Right ventricle myocardium superior (tissue), 1 donor: Measurements from ENCODE around the gene FGD2. TPM values are rescaled to one million over a fixed set of nuclear protein-coding genes. Genes with fewer than 3 reads are reported as not detected.

Source experiments
- ATAC-seq: fragments of 200-7000 bp; cut with Tn5 transposase; one replicate; pipeline ENCODE4 v1.9.1; 2020; ENCODE audit warnings: mild to moderate bottlenecking; ENCODE audit not compliant: poor library complexity
- DNase-seq: peaks from one replicate; pipeline ENCODE4 v3.0.0-alpha.2; 2020
- intact Hi-C: fragments of 100-400 bp; cut with DNase I; formaldehyde crosslinking; loops from one replicate; pipeline ENCODE4 v1.11.2; 2022
- total RNA-seq: library from RNA; stranded (reverse); fragmentation: NEBNext Ultra II Directional; extraction: Animal tissue kit (Norgen Biotek cat#: 25700); gene quantifications from one replicate; pipeline ENCODE4 v1.2.1, GENCODE V29; 2021
- donor health status: DM: no; HTN: yes; CAD: no; lungs with severe emphysema.

The FGD2 gene
- total RNA-seq, 1 donor from 2014 or later, result 5.7 TPM

- intact Hi-C loops, result no loop called here
- ATAC-seq, result no peak
Observed at GRCh38 chr6:37010402-37010892, 5.0 kb downstream of the FGD2 start.

GRCh38 chr6:37011656-37012378 is 6.4 kb downstream of the FGD2 start:
- DNase-seq (no peak), ATAC-seq (no peak)
- intact Hi-C loops, result no loop called here

More at GRCh38 chr6:37010402-37010892, 5.0 kb downstream of the FGD2 start:
- no peak for DNase-seq

DNA sequence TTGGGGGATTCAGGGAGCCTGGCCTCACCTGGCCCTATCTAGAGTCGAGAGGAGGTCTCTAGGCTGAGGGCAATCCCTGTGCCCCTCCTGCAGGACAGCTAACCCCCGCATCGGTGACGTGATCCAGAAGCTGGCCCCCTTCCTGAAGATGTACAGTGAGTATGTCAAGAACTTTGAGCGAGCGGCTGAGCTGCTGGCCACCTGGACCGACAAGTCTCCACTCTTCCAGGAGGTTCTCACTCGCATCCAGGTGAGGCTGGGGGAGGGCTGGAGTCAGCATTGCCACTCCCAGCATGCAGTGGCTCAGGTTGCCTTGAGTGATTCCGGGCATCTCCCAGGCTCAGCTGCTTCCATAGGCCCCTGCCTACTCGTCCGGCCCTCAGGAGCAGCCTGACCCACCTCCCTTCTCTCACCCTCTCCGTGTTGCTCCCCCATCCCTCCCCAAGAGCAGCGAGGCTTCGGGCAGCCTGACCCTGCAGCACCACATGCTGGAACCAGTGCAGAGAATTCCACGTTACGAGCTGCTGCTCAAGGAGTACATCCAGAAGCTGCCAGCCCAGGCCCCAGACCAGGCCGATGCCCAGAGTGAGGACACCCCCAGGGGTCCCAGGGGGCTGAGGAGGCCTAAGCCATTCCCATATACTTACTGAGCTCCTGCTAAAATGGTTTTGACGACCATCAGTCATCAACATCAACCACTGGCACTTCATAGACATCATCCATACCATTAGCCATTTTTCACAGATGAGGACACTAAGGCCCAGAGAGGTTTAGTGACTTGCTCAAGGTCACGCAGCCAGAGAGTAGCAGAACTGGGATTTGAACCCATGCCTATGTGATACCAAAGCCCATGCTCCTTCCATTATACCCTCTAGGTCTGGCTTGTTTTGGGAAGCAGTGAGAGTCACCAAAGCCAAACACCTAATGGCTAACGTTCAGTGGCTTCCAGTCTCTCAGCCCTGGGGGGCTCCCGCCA is 8.3 kb downstream of the FGD2 start:
- DNase-seq, result no peak
- ATAC-seq, result no peak
- intact Hi-C loops, result no loop called here

DNA sequence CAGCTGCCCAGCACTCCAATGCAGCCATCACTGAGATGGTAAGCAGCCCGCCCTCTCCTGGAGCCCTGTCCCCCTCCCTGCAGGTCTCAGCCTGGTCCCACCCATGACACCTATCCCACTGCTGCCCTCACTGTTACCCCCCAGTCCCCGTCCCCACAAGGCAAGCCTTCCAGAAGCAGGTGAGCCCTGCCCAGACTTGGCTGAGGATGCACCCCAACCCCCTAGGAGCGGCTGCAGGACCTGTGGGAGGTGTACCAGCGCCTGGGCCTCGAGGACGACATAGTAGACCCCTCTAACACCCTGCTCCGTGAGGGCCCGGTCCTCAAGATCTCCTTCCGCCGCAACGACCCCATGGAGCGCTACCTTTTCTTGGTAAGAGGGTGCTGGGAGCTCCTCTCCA is 9.2 kb downstream of the FGD2 start:
- ATAC-seq, result no peak
- intact Hi-C loops, result loop anchor here (5.0 kb wide), 1 partner anchor 247 kb away; no protein-coding TSS in a partner anchor
- DNase-seq, result no peak

GRCh38 chr6:37015532-37015931 is 10.1 kb downstream of the FGD2 start:
- DNase-seq (no peak), ATAC-seq (no peak)
- intact Hi-C loops, result loop anchor here (5.0 kb wide), 1 partner anchor 248 kb away; no protein-coding TSS in a partner anchor

DNA sequence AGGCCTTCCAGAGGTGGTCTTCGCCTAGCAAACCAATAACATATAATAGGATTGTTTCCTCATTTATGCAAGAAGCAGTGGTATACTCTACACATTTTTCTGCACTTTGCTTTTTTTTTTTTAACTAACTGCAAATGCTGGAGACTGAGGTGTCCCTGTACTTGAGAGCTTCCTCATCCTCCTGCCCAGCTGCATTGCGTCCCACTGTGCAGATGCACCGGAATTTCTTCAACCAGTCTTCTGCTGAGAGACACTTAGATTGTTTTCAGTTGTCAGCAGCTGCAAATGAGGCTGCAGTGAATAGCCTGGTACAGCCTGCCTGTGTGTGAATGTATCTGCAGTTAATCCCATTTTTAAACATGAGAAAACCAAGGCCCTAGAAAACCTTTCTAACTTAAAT is 11.5 kb downstream of the FGD2 start:
- no peak for ATAC-seq
- DNase-seq, result no peak
- intact Hi-C loops, result loop anchor here (5.0 kb wide), 1 partner anchor 250 kb away; no protein-coding TSS in a partner anchor

GRCh38 chr6:37017606-37018197 is 12.2 kb downstream of the FGD2 start:
- intact Hi-C loops, result loop anchor here (2.0 to 5.0 kb wide), 2 partner anchors 191 to 250 kb away; no protein-coding TSS in a partner anchor
- peak; percentile 2 for ATAC-seq
- DNase-seq, result no peak

GRCh38 chr6:37018198-37019064 is 13.0 kb downstream of the FGD2 start:
- ATAC-seq (peak; percentile 97), DNase-seq (peak; percentile 94)
- intact Hi-C loops, result loop anchor here (2.0 to 5.0 kb wide), 2 partner anchors 190 to 251 kb away; no protein-coding TSS in a partner anchor

DNA sequence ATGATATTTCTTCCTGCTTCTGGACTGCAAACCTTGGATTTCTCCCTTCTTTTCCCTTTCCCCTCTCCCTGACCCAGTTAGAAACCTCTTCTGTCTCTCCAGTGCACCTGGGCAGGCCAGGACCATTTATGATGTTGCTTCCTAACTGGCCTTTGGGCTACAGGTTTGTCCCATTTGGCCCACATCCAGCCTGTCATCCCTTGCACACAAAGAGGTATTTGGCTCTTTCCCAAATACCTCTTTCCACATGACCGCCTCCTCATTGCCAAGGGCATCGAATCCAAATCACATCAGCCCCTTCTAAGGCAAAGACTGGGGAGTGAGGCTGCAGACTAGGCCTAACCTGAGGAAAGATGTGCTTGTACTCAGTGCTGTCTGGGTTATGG is 13.6 kb downstream of the FGD2 start:
- DNase-seq, result no peak
- intact Hi-C loops, result loop anchor here (2.0 to 5.0 kb wide), 2 partner anchors 190 to 252 kb away; no protein-coding TSS in a partner anchor
- ATAC-seq, result peak; percentile 6

GRCh38 chr6:37020381-37020780 is 14.9 kb downstream of the FGD2 start:
- no peak for DNase-seq
- intact Hi-C loops, result no loop called here
- no peak for ATAC-seq

DNA sequence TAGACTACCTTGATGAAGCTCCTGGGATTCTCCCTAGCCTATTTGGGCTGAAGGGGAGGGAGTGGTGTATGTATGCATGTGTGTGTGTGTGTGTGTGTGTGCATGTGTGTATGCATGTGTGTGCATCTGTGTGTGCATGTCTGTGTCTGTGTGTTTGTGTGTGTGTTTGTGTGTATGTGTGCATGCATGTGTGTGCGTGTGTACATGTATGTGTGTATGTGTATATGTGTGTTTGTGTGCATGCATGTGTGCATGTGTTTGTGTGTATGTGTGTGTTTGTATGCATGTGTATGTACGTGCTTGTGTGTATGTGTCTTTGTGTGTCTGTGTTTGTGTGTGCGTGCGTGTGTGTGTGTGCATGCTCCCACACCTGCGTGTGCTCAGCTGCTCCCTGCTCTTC is 15.4 kb downstream of the FGD2 start:
- intact Hi-C loops, result no loop called here
- ATAC-seq, result no peak
- no peak for DNase-seq

DNA sequence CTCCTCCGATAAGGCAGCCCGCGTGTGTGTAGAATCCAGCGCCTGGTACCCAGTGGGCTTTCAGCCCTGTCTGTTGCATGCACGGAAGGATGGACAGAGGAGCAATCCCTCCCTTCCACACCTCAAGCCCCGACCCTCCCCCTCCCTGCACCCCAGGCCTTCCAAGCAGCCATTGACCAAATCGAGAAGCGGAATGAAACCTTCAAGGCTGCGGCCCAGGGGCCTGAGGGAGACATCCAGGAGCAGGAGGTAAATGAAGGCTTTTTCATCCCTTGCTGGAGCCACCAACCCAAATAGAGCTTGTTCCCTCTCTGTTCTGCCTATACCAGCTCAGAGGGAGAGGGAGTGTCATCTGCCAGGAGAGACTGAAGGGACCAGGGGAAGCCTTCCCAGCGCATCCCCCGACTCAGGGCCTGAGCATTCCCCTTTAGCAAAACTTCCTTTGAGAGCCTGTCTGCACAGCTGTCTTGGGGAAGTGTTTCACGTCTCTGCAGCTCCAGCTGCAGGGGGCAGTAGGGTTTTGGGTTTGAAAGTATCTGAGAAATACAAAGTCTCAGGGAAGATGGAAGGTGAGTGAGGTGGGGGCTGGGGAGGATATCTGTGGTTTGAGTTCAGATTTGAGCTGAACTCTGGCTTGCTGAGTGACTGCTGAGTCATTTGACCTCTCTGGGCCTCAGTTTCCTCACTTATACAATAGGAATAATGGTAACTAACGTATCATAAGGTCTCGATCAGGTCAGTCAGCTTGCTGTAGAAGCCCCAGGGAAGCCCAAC is 16.1 kb downstream of the FGD2 start:
- ATAC-seq (no peak), DNase-seq (no peak)
- intact Hi-C loops, result no loop called here

GRCh38 chr6:37022135-37022863 is 16.8 kb downstream of the FGD2 start:
- ATAC-seq, result no peak
- intact Hi-C loops, result no loop called here
- DNase-seq, result no peak

GRCh38 chr6:37024656-37025337 is 19.3 kb downstream of the FGD2 start:
- ATAC-seq (no peak), DNase-seq (no peak)
- intact Hi-C loops, result no loop called here

GRCh38 chr6:37025621-37026466 is 20.4 kb downstream of the FGD2 start:
- DNase-seq (no peak), ATAC-seq (no peak)
- intact Hi-C loops, result no loop called here
